ENCODE measurements around the gene SYNE3. TPM values are rescaled to one million over a fixed set of nuclear protein-coding genes. Genes with fewer than 3 reads are reported as not detected.

SYNE3 gene
- polyA plus RNA-seq, 6 donors from 2014 or later = 0.71 to 9.4 (median 5.3) TPM

DNA sequence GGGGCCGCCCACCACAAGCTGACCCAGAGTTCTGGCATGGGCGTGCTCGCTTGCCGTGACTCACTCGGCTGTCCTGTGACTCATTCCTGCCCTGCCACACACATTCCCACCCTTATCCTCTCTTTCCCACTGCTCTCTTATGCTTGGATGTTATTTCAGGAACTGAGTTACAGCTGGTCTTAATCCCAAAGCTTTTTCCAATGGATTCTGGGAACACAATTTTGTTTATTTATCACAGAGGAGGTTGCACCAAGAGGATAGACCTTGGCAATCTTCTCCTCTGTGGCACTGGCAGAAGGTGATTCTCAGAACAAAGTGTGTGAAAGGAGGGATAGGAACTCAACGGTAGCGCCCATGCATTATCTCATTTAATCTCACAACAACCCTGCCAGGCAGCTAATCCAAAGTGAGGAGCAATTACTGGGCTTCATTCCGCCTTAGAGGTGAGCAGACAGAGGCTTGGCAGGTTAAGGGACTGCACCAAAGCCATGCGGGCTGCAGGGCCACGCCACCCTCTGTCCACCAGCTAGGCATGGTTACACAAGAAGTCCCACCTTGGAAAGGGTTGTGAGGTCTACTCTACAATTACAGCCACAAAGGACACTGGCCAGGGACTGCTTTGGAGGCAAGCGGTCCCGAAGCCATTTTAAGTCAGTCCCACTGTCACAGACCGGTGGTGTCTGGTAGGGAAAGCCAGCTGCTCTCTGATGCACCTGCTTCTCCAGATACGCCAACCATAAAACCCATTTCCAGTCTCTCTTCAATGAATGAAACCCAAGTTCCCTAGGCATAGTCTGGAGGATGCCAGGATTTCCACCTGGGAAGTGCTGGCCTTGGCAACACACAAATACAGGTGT, 32.9 kb downstream of the SYNE3 start:
- Mint-ChIP-seq H3K27me3 (no peaks in the 10 kb centered on the region), H3K4me1 (peaks cover 68 to 81% (median 76%) of the 10 kb centered on the region in 3 donors), H3K4me3 (peak overlapping the region in 3 of 8 donors; percentile 11 to 42 (median 17)), H3K36me3 (peaks cover 3 to 15% of the 10 kb centered on the region in 2 donors), H3K27ac (peak overlapping the region in 5 of 6 donors; percentile 14 to 86 (median 32)), H3K9me3 (no peaks in the 10 kb centered on the region)
- DNase-seq (no peak), ATAC-seq (ENCODE audit: low read depth in 2 of 2) (no peak)

DNA sequence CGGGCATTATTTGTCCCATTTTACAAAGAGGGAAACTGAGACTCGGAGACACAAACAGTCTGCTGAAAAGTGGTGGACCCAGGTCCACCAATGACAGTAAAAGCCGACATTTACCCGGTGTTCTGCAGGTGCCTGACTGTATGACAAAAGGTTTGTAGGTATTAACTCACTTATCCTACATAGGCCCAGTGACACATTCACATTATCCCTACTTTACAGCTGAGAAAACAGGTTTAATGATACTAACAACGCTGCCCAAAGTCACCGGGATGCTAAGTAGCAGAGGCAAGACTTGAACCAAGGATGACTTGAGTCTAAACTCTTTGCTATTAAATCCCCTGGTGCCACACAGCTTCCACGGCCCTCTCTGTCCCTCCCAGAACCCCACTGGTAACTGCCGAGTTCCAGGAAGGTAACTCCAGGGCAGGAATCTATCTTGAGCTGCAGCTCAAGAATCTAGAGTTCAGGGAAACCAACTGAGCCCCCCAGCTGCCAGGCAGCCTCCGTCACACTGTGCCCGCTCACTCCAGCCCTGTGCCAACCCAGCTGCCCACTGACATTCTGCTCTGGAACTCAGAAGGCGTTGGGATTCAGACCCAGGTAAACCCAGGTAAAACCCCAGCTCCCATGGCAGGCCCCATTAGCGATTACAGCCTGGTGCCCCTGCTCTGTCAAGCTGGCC, 33.7 kb downstream of the SYNE3 start:
- peak overlapping the region in 3 of 6 donors; percentile 14 to 71 (median 66) for H3K27ac Mint-ChIP-seq
- no peak for DNase-seq
- peak overlapping the region in 1 of 8 donors; percentile 21 for H3K4me3 Mint-ChIP-seq
- H3K36me3 Mint-ChIP-seq = peaks cover 3 to 15% of the 10 kb centered on the region in 2 donors
- H3K9me3 Mint-ChIP-seq = no peaks in the 10 kb centered on the region
- H3K4me1 Mint-ChIP-seq = peaks cover 62 to 77% (median 68%) of the 10 kb centered on the region in 3 donors
- no peak for ATAC-seq (ENCODE audit: low read depth in 2 of 2)
- H3K27me3 Mint-ChIP-seq = no peaks in the 10 kb centered on the region

DNA sequence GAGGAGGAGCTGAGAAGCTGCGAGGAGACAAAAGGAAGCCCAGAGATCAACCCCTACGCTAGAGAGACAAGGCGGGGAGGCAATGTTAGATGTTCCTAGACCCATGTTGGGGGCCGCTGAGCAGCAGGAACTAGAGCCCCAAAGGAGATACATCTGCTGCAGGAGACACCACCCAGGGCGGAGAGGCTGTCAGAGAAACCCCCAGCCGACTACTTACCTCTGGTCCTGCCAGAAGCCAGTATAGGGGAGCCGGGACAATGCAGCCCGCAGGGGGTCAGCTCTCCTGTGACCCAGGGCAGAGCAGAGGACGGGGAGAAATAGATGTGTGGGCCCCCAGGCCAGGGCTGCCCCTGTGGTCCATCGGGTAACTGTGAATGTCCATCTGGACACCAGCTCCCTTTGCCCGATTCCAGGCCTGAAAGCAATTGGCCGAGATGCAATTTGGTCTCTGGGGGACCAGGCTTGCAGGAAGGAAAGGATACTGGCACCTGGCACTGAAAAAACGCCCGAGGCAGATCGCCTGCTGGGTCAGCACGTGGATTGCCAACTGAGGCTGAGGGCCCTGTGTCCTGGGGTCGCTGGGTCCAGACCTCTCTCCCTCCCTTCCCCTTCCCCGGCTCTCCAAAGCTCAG, 34.9 kb downstream of the SYNE3 start:
- Mint-ChIP-seq H3K4me1 (peaks cover 49 to 69% (median 55%) of the 10 kb centered on the region in 3 donors), H3K27me3 (no peaks in the 10 kb centered on the region), H3K36me3 (peaks cover 3 to 15% of the 10 kb centered on the region in 2 donors), H3K9me3 (no peaks in the 10 kb centered on the region), H3K27ac (peak overlapping the region in 4 of 6 donors; percentile 84 to 95 (median 89)), H3K4me3 (peak overlapping the region in 1 of 8 donors; percentile 16)
- ATAC-seq (ENCODE audit: low read depth in 2 of 2) (no peak), DNase-seq (no peak)

DNA sequence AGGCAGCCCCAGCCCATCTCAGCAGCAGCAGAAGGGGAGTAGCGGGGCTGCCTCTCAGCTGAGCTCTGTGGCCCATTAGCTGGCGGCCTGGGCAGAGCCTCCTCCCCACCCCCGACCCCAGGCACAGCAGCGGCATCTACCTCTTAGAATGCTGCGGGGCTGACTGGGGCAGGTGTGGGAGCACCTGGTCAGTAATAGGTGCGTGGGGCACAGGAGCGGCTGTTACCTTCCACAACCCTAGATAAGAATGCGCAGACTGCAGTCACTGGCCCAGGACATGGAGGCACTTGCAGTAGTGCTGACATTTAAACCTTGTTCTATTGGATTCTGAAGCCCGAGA, 35.6 kb downstream of the SYNE3 start:
- Mint-ChIP-seq H3K27ac (peak overlapping the region in 4 of 6 donors; percentile 84 to 97 (median 94)), H3K9me3 (no peaks in the 10 kb centered on the region), H3K27me3 (no peaks in the 10 kb centered on the region), H3K4me1 (peaks cover 43 to 62% (median 49%) of the 10 kb centered on the region in 3 donors), H3K4me3 (no peak overlapping the region), H3K36me3 (peaks cover 3 to 15% of the 10 kb centered on the region in 2 donors)
- no peak for ATAC-seq (ENCODE audit: low read depth in 2 of 2)
- no peak for DNase-seq

DNA sequence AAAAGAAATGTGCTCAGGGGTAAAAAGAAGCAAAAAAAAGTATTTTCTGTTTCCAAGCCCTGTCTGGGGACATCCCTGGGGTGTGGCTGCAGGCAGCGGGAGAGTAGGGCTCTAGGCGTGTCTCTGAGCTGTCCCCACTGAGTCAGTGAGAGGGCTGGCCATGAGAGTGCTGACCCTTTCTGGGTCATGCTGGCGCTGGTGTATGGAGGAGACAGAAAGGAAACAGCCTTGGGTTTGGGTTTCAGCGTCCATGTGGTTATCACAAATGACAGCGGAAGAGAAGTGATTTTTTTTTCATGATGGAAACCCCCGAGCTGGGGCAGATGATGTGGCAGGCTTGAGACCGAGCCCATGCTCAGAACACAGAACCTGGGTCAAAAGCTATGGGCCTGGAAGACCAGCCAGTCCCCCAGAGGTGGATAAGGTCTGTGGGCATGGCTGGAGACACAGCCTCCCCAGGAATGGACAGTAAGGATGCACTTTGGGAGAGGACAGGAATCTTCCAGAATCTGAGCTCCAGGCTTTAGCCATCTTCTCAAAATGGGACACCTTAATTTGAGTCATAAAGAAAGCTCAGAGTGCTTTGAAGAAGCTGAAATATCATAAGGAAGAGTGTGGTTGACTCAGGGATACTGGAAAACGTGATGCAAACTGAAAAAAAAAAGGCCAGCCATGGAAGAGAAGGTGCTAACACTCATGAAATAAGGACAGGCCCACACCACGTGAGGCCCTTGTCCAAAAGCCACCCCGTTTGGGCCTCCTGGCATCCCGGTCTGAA, 36.2 kb downstream of the SYNE3 start:
- Mint-ChIP-seq H3K27ac (peak overlapping the region; percentile 82 to 97 (median 96)), H3K36me3 (peaks cover 3 to 15% of the 10 kb centered on the region in 2 donors), H3K9me3 (no peaks in the 10 kb centered on the region), H3K27me3 (no peaks in the 10 kb centered on the region), H3K4me1 (peaks cover 37 to 57% (median 43%) of the 10 kb centered on the region in 3 donors), H3K4me3 (peak overlapping the region in 6 of 8 donors; percentile 22 to 87 (median 42))
- DNase-seq (no peak), ATAC-seq (ENCODE audit: low read depth in 2 of 2) (peak; percentile 78 to 88)

DNA sequence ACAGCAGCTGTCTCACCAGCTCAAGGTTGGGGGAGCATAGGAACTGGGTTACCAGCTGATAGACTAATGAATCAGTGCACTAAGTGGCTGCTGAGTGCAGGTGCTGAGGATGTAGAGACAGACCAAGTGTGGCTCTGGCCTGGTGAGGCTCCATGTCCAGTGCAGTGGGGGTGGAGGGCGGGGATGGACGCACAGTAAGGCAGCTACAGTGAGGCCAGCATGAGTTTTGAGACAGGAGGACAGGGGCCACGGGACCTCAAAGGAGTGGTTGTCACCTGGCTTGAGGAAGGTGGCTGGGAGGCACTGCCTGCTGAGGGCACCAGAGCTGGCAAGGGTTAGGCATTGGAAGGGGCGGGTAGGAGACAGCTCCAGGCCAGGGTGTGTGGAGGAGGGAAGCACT, 37.0 kb downstream of the SYNE3 start:
- H3K4me1 Mint-ChIP-seq = peaks cover 36 to 49% (median 37%) of the 10 kb centered on the region in 3 donors
- peaks cover 4 to 20% of the 10 kb centered on the region in 2 donors for H3K36me3 Mint-ChIP-seq

DNA sequence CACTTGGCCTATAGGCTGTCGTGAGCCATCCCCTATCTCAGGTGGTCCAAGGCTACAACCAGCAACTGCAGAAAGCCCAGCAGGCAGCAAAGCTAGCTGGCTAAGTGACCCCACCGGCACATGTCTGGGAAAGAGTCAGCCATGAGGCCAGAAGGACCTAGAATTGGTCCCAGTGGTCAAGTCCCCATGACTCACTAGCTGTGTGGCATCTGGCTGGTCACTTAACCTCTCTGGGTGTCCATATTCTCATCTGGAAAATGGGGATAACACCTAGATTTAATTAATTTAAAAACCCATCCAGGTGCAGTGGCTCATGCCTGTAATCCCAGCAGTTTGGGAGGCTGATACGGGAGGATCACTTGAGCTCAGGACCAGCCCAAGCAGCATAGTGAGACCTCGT, 37.6 kb downstream of the SYNE3 start:
- ATAC-seq (ENCODE audit: low read depth in 2 of 2) (no peak), DNase-seq (no peak)
- no peaks in the 10 kb centered on the region for H3K27me3 Mint-ChIP-seq
- H3K4me1 Mint-ChIP-seq = peaks cover 36 to 47% (median 37%) of the 10 kb centered on the region in 3 donors
- H3K27ac Mint-ChIP-seq = peak overlapping the region in 3 of 6 donors; percentile 6 to 57 (median 15)
- no peaks in the 10 kb centered on the region for H3K9me3 Mint-ChIP-seq
- H3K36me3 Mint-ChIP-seq = peaks cover 11 to 27% of the 10 kb centered on the region in 2 donors
- no peak overlapping the region for H3K4me3 Mint-ChIP-seq

More for the DNA sequence above, 37.0 kb downstream of the SYNE3 start:
- Mint-ChIP-seq H3K27ac (peak overlapping the region in 4 of 6 donors; percentile 57 to 95 (median 76)), H3K27me3 (no peaks in the 10 kb centered on the region), H3K9me3 (no peaks in the 10 kb centered on the region), H3K4me3 (peak overlapping the region in 1 of 8 donors; percentile 36)
- no peak for DNase-seq
- no peak for ATAC-seq (ENCODE audit: low read depth in 2 of 2)

DNA sequence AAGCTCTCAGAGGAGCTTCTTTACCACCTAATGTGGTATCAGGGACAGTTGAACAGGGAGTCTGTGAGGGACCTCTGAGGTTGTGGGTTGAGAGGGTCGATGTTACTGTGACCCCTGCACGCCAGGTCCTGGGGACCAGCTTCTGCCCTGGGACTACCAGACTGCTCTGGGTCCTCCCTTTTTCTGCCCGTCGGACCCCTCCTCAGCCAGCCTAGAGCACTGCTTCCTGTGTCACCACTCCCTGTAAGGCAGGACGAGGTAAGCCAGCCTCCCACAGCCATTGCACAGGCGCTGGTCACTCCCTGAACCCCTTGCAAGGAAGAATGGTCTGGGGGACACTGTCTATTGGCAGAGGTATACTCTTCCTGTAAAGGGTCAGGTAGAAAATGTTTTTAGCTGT, 38.1 kb downstream of the SYNE3 start:
- DNase-seq = no peak
- peaks cover 12 to 32% of the 10 kb centered on the region in 2 donors for H3K36me3 Mint-ChIP-seq
- peak overlapping the region in 1 of 8 donors; percentile 22 for H3K4me3 Mint-ChIP-seq
- peaks cover 37 to 47% (median 37%) of the 10 kb centered on the region in 3 donors for H3K4me1 Mint-ChIP-seq
- no peaks in the 10 kb centered on the region for H3K9me3 Mint-ChIP-seq
- H3K27me3 Mint-ChIP-seq = no peaks in the 10 kb centered on the region
- H3K27ac Mint-ChIP-seq = peak overlapping the region in 2 of 6 donors; percentile 6 to 57
- ATAC-seq (ENCODE audit: low read depth in 2 of 2) = no peak

DNA sequence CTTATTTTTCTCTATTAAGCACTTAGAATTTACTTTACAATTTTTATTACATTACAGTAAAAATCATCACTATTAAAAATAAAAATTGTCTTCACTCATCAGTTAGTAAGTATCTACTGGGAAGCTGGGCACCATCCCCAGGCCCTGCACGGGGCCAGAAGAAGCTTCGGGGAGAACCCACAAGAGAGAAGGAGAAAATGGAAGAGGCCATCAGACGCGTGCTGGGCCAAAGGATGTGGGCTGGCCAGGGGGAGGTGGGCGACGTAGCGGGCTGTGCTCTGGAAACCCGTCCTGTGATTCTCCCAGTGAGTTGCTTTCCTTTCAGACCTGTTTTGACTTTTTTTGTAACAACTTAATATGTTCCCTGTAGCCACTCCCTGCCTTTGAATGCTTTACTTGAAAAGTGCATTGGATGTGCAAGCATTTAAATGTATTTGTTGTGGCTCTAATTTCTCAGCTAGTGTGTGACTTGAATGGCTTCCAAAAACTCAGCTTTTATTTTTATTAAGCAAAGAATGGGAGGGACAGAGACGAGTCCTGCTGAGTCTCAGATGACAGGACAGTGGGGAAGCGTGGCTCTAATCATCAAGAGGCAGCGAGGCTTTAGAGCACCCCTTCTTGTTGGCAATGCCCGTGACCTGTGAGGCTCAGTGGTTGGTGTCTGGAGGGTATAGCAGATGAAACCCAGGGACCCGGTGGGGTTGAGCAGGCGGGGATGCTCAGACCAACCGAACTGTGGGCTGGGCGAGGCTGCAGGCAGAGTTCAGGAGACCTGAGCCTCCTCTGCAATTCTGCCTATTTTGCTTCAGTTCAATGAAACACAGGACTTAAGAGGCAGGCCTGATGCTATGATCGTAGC, 38.8 kb downstream of the SYNE3 start:
- peaks cover 40 to 51% (median 43%) of the 10 kb centered on the region in 3 donors for H3K4me1 Mint-ChIP-seq
- H3K9me3 Mint-ChIP-seq = no peaks in the 10 kb centered on the region
- H3K27me3 Mint-ChIP-seq = no peaks in the 10 kb centered on the region
- no peak for DNase-seq
- no peak for ATAC-seq (ENCODE audit: low read depth in 2 of 2)
- H3K36me3 Mint-ChIP-seq = peaks cover 12 to 36% of the 10 kb centered on the region in 2 donors
- no peak overlapping the region for H3K4me3 Mint-ChIP-seq
- peak overlapping the region in 2 of 6 donors; percentile 49 to 89 for H3K27ac Mint-ChIP-seq

DNA sequence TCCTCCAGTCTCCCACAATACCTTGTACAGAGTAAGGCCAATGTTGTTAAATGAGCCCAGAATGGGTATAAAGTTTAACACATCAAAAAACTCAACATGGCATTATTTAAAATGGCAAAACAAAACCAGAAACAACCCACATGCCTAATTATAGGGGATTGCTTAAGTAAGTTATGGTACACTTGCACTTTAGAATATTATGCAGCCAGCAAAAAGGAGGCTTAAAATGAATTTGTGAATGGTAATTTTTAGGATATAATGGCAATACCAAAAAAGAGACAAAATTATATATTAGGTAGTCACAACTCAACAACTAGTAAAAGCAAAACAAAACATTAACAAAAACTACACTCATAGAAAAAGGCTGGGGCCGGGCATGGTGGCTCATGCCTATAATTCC, 39.7 kb downstream of the SYNE3 start:
- H3K9me3 Mint-ChIP-seq = no peaks in the 10 kb centered on the region
- H3K27me3 Mint-ChIP-seq = no peaks in the 10 kb centered on the region
- no peak overlapping the region for H3K4me3 Mint-ChIP-seq
- peaks cover 47 to 56% (median 51%) of the 10 kb centered on the region in 3 donors for H3K4me1 Mint-ChIP-seq
- no peak overlapping the region for H3K27ac Mint-ChIP-seq
- ATAC-seq (ENCODE audit: low read depth in 2 of 2) = no peak
- DNase-seq = no peak
- H3K36me3 Mint-ChIP-seq = peaks cover 14 to 38% of the 10 kb centered on the region in 2 donors

DNA sequence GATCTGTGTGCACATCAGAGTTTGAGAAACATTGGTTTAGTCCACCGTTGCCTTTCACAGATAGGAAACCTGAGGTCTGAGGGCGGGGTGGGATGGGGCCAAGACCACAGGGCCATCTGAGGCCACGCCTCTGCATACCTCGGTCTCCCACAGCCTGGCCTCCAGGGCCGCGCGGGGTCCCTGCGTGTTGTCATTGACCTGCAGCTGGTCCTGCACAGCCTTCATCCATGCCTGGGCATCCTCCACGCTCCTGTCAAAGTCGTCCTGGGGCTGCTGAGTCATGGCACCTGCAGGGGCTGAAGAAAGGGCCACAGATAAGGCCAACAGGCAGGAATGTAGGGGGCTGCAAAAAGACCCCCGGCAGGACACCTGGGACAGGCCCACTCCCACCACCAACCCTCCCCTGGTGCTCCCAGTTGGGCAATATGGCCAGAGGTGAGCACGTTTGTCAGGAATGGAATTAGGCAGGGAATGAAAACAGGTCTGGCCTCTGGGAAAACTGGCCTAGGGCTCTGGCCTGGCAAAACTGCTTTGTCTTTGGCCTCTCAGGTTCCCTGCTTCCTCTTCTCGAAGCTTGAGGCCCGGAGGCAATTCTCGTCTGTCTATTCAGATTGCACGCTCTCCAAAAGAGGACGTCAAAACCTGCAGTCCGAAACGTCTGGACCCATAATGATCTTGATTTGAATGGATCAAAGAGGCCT, 40.8 kb downstream of the SYNE3 start:
- Mint-ChIP-seq H3K4me1 (peaks cover 45 to 53% (median 47%) of the 10 kb centered on the region in 3 donors), H3K27ac (no peak overlapping the region), H3K27me3 (no peaks in the 10 kb centered on the region), H3K9me3 (no peaks in the 10 kb centered on the region), H3K4me3 (no peak overlapping the region), H3K36me3 (peaks cover 19 to 44% of the 10 kb centered on the region in 2 donors)
- DNase-seq = no peak
- ATAC-seq (ENCODE audit: low read depth in 2 of 2) = no peak

Measured in naive B cell (primary cell).